UCSD-AML1 (cell line): ENCODE data around the gene SCAMP2.

Source experiments
- DNase-seq: peaks from one replicate; lab custom pipeline; 2025; ENCODE audit not compliant: unreplicated experiment; lab: John Stamatoyannopoulos, UW

SCAMP2 gene

GRCh38 chr15:74839526-74840395, 33.4 kb downstream of the SCAMP2 start:
- no peak for DNase-seq

- no peak for DNase-seq
Observed at GRCh38 chr15:74838746-74839525, 34.2 kb downstream of the SCAMP2 start.

- no peak for DNase-seq
Observed at GRCh38 chr15:74838137-74838516, 35.0 kb downstream of the SCAMP2 start.

GRCh38 chr15:74837482-74838136, 35.6 kb downstream of the SCAMP2 start:
- DNase-seq: no peak

GRCh38 chr15:74836846-74837245, 36.3 kb downstream of the SCAMP2 start:
- no peak for DNase-seq

GRCh38 chr15:74835312-74835823, 37.8 kb downstream of the SCAMP2 start:
- DNase-seq: peak; percentile 57

GRCh38 chr15:74833376-74834107, 39.6 kb downstream of the SCAMP2 start:
- DNase-seq: peak; percentile 43

- DNase-seq: no peak
Observed at GRCh38 chr15:74832826-74833225, 40.3 kb downstream of the SCAMP2 start.

GRCh38 chr15:74831813-74832495, 41.2 kb downstream of the SCAMP2 start:
- DNase-seq: no peak

GRCh38 chr15:74830868-74831267, 42.3 kb downstream of the SCAMP2 start:
- DNase-seq: no peak

- DNase-seq: no peak
Observed at GRCh38 chr15:74829991-74830390, 43.2 kb downstream of the SCAMP2 start.

- DNase-seq: no peak
Observed at GRCh38 chr15:74829486-74829885, 43.7 kb downstream of the SCAMP2 start.

- no peak for DNase-seq
Observed at GRCh38 chr15:74828835-74829234, 44.3 kb downstream of the SCAMP2 start.

GRCh38 chr15:74827614-74828013, 45.6 kb downstream of the SCAMP2 start:
- DNase-seq: no peak

- DNase-seq: no peak
Observed at GRCh38 chr15:74826921-74827320, 46.2 kb downstream of the SCAMP2 start.

- peak; percentile 30 for DNase-seq
Observed at GRCh38 chr15:74826364-74826819, 46.8 kb downstream of the SCAMP2 start, which contains the start of gene CPLX3. Gene CPLX3, plus strand, starts transcription at chr15:74826627. Its CDS starts 77 bp downstream, at chr15:74826704.

GRCh38 chr15:74825866-74826265, 47.3 kb downstream of the SCAMP2 start:
- no peak for DNase-seq

GRCh38 chr15:74824976-74825375, 48.2 kb downstream of the SCAMP2 start:
- DNase-seq: no peak

- no peak for DNase-seq
Observed at GRCh38 chr15:74823324-74823723, 49.8 kb downstream of the SCAMP2 start.

GRCh38 chr15:74822233-74822632, 50.9 kb downstream of the SCAMP2 start:
- DNase-seq: no peak
